Measurements from ENCODE around the gene GTPBP1.

GRCh38 chr22:38761202-38762162 lies 55.7 kb downstream of the GTPBP1 start:
- TF ChIP-seq CTCF (IDR thresholded peaks at IDR 0.05; ENCODE audit: low read length), result no peak
- TF ChIP-seq EZH2 (optimal IDR thresholded peaks at IDR 0.05; ENCODE audit: low read depth, low read length), result no peak

All from MM.1S (cell line).